HL-60 (cell line): ENCODE data around the gene ARL4D.

Experiments used
- DNase-seq, 2 experiments: peaks; one replicate each; pipeline ENCODE4 v3.0.0-alpha.2; 2010 to 2020; ENCODE audit warnings: low read depth in 1 of 2, low spot score in 1 of 2
- H3K27ac ChIP-seq: fragments of 250-450 bp; sonication (Bioruptor Pico); replicated peaks from 2 replicates; pipeline ENCODE4 v1.5.1; 2020; ENCODE audit warnings: mild to moderate bottlenecking, moderate library complexity
- H3K27me3 ChIP-seq: fragments of 250-450 bp; sonication (Bioruptor Pico); 2 replicates; pipeline ENCODE4 v1.5.1; 2021; ENCODE audit warnings: mild to moderate bottlenecking, moderate library complexity; ENCODE audit not compliant: insufficient read depth, poor library complexity, severe bottlenecking
- H3K4me3 ChIP-seq: replicated peaks from 2 replicates; pipeline ENCODE4 v1.5.1; 2011; ENCODE audit warnings: mild to moderate bottlenecking, control low read depth, low read length; ENCODE audit not compliant: insufficient read depth
- GABPA ChIP-seq: IDR thresholded peaks from 2 replicates; pipeline ENCODE4 v1.6.1; 2012; ENCODE audit warnings: low read depth
- POLR2AphosphoS5 ChIP-seq: IDR thresholded peaks from 2 replicates; pipeline ENCODE4 v1.6.1; 2012; ENCODE audit warnings: low read depth
- SPI1 ChIP-seq: IDR thresholded peaks from 2 replicates; pipeline ENCODE4 v1.6.1; 2012; ENCODE audit warnings: low read depth, mild to moderate bottlenecking, borderline replicate concordance
- TF ChIP-seq, protein P1 (sequence below): IDR thresholded peaks from one replicate; pipeline ENCODE4 v1.5.1; 2011; ENCODE audit warnings: low read length, control low read depth, inconsistent platforms; ENCODE audit not compliant: insufficient read depth
- TF ChIP-seq, protein P2 (sequence below): IDR thresholded peaks from 2 replicates; pipeline ENCODE4 v1.6.1; 2012; ENCODE audit warnings: low read depth; ENCODE audit not compliant: insufficient replicate concordance

Gene ARL4D

DNA sequence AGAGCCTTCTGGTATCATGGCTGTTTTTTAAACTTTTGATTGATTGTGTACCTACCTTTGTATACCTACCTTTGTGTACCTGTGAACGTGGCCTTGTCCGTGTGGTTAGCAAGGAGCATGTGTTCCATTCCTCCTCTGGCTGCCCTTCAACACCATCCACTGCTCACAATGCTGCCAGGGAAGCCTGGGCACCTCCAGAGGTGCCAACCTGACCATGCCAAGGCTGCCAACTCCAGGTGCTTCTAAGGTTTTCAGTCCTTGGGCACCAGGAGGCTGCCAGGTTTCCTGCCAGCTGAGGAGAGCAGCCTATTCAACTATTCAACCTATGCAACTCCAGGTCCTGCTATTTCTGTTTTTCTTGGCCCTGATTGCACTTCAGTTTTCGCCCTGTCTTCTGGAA, 17.6 kb upstream of the ARL4D start:
- no peaks in the 10 kb centered on the region for H3K27me3 ChIP-seq
- no peak for DNase-seq
- H3K4me3 ChIP-seq = no peak overlapping the region
- TF ChIP-seq SPI1 (no peak), GABPA (no peak), POLR2AphosphoS5 (no peak)
- TF ChIP-seq, protein P1, sequence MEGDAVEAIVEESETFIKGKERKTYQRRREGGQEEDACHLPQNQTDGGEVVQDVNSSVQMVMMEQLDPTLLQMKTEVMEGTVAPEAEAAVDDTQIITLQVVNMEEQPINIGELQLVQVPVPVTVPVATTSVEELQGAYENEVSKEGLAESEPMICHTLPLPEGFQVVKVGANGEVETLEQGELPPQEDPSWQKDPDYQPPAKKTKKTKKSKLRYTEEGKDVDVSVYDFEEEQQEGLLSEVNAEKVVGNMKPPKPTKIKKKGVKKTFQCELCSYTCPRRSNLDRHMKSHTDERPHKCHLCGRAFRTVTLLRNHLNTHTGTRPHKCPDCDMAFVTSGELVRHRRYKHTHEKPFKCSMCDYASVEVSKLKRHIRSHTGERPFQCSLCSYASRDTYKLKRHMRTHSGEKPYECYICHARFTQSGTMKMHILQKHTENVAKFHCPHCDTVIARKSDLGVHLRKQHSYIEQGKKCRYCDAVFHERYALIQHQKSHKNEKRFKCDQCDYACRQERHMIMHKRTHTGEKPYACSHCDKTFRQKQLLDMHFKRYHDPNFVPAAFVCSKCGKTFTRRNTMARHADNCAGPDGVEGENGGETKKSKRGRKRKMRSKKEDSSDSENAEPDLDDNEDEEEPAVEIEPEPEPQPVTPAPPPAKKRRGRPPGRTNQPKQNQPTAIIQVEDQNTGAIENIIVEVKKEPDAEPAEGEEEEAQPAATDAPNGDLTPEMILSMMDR = no peak
- TF ChIP-seq, protein P2, sequence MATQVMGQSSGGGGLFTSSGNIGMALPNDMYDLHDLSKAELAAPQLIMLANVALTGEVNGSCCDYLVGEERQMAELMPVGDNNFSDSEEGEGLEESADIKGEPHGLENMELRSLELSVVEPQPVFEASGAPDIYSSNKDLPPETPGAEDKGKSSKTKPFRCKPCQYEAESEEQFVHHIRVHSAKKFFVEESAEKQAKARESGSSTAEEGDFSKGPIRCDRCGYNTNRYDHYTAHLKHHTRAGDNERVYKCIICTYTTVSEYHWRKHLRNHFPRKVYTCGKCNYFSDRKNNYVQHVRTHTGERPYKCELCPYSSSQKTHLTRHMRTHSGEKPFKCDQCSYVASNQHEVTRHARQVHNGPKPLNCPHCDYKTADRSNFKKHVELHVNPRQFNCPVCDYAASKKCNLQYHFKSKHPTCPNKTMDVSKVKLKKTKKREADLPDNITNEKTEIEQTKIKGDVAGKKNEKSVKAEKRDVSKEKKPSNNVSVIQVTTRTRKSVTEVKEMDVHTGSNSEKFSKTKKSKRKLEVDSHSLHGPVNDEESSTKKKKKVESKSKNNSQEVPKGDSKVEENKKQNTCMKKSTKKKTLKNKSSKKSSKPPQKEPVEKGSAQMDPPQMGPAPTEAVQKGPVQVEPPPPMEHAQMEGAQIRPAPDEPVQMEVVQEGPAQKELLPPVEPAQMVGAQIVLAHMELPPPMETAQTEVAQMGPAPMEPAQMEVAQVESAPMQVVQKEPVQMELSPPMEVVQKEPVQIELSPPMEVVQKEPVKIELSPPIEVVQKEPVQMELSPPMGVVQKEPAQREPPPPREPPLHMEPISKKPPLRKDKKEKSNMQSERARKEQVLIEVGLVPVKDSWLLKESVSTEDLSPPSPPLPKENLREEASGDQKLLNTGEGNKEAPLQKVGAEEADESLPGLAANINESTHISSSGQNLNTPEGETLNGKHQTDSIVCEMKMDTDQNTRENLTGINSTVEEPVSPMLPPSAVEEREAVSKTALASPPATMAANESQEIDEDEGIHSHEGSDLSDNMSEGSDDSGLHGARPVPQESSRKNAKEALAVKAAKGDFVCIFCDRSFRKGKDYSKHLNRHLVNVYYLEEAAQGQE = no peak
- no peak overlapping the region for H3K27ac ChIP-seq

DNA sequence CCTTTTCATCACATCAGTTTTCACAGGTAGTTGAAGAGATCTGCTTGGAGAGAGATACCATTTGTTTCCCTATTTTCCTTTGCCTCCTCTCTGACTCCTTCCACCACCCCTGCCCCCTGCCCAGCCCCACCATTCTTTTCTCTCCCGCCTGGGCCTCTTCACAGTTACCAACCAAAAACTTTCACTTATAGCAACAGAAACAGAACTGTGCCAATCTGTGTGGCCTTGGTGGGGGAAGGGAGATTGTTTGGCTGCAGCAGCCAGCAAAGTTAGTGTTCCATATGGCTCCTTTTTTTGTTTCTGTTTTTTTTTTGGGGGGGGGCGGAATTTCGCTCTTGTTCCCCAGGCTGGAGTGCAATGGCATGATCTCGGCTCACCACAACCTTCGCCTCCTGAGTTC, 17.2 kb upstream of the ARL4D start:
- Histone ChIP-seq H3K4me3 (no peak overlapping the region), H3K27ac (no peak overlapping the region), H3K27me3 (no peaks in the 10 kb centered on the region)
- no peak for DNase-seq
- no peak for TF ChIP-seq GABPA
- TF ChIP-seq SPI1 = no peak
- TF ChIP-seq, protein P1 = no peak
- TF ChIP-seq, protein P2 = no peak
- no peak for TF ChIP-seq POLR2AphosphoS5

DNA sequence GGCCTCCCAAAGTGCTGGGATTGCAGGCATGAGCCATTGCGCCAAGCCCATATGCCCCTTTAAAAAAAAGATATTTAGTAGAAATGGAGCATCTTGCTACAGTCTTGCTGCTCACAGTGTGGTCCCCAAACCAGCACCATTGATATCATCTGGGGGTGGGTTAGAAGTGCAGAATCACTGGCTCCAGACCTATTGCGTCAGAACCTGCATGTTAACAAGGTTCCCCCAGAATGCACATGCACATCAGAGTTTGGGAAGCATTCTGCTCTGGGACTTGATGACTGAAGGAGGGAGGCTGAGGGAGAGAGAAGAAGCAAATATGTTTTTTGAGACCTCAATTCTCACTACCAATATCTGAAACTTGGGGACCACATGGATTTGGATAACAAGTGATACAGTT, 16.0 kb upstream of the ARL4D start:
- Histone ChIP-seq H3K27ac (no peak overlapping the region), H3K4me3 (no peak overlapping the region), H3K27me3 (no peaks in the 10 kb centered on the region)
- no peak for DNase-seq
- no peak for TF ChIP-seq SPI1
- no peak for TF ChIP-seq GABPA
- TF ChIP-seq, protein P2 = no peak
- no peak for TF ChIP-seq POLR2AphosphoS5
- TF ChIP-seq, protein P1 = no peak
